Nucleus accumbens (tissue), 56 donors: Measurements from ENCODE around the gene UBAC1.

Experiments used
- DNase-seq, 56 donors: peaks; one replicate each; lab custom pipeline; 2025; lab: John Stamatoyannopoulos, UW

UBAC1 gene

DNA sequence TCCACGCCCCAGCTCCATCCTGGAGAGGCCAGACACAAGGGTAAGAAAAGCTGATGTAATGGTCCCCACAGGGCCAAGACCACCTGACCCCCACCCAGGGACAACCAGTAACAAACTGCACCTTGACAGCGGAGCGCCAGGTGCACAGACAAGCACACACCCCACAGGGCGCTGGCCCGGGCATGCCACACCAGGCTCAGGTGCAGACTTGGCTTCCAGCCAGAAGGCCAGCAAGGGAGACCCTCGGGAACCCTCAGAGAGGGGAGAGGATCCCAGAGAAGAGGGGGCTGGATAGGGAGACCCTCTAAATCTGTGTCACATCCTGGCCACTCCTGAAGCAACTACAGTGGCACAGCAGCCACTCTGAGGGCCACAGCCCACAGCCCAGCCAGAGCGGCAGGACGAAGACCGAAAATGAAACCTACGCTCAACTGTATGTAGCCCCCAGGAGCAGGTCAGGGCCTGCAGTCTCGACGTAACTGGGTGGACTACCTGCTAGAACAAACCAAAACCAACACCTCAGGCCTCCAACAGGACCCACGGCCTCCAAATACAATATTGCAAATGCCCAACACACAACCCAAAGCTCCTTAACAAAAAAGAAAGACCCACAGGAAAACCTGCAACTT, 72.3 kb downstream of the UBAC1 start:
- no peak for DNase-seq

DNA sequence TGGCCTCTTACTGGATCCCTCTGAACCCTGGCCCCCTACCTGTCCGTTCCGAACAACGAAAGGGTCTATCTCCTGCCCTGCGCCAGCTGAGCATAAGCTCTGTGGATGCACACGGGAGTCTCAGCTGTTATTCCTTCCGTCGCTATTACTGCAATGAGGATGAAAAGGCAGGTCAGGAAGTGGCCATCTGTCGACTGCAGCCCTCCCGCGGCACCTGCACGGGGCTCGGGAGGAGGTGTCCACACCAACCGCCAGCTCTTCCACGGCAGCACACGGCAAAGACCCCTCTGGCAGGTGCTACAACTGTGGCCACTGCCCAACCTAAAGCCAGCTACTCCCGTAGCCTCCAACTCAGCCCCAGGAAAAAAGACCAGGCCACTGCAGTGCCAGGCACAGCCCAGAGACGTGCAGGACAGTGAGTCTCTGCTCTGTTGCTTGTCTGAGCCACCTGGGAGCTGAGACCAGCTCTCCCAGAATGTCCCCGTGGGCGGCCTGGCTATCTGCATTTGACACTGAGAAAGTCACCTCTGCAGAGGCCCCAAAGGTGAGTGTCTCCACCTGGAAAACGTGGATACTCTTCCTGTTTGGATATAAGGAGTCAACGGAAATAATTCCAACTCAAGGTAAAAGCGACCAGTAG, 72.9 kb downstream of the UBAC1 start:
- DNase-seq, result no peak

DNA sequence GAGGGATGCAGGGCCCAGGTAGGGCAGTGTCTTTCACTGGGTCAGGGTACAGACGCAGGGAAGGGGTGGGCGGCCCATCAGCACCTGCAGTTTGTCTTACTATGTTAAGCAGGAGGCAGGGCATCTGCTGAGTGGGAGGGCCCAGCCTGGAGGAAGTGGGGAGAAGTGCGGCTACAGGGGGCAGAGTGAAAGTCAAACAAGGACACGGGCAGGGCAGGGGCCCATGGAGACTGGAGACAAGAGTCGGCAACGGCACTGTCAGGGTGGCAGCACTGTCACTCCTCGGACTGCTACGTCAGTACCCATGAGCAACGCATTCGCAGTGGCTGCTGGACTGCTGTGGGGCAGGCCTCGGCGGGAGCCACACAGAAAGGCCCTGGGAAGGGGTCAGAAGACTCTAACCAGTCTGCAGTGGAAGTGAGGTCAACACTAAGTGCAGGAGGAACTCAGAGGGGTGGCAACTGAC, 73.6 kb downstream of the UBAC1 start:
- peak in 4 of 56 donors; percentile 22 to 44 (median 30) for DNase-seq

DNA sequence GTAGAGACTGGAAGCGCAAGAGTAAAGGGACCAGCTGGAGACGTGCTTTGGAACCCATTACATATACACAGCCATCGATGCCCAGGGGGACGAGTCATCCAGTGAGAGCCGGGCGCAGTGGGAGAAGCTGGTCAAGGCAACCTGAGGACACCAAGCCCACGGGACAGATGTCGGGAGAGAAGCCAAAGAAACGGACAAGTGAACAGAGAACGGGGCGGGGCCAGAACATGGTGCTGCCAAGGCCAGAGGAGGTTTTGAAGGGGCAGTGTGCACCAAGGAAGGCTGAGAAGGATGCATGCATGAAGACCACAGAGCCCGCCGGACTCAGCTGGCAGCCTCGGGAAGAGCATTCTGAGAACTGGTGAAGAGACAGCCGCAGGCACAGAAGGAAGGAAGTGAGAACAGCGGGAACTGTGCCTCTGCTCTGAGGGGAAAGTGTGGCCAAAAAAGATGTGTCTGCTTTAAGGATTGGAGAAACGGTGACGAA, 74.1 kb downstream of the UBAC1 start:
- peak in 18 of 56 donors; percentile 22 to 61 (median 45) for DNase-seq

DNA sequence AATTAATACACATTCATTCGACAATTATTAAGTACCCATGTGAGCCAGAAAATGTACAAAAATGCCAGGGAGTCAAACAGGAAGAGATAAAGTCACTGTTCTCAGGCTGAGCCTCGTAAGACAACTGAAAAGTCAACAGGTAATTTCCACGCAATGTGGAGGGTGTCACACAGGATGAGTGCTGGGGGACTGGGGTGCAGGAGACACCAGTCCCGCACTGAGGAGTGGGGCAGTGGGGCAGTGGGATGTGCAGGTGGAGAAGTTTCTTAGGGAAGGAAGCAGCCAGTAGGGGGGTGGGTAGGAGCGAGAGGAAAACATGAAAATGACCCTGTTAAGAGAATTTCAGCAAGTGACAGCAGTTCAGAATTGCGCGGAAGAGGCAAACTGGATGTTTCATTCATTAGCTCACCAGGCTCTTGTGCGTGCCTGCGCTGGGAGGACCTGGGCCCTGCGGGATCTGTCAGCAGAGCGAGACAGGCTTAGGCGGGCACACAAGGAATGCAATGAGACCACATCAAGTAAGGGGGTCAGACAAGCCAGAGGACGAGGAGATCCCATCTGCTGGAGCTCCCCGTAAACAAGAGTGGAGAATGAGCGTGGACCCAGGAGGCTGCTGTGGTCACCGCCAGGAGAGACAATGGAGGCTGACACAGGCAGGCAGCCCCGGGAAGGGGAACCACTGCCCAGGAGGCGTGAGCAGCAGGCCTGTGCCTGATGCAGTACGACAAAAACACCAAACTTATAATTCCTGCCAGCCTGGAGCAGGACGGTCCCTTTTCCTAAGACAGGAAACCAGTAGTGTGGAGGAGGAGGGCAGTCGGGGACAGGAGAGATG, 74.8 kb downstream of the UBAC1 start:
- DNase-seq, result peak in 17 of 56 donors; percentile 22 to 60 (median 42)

DNA sequence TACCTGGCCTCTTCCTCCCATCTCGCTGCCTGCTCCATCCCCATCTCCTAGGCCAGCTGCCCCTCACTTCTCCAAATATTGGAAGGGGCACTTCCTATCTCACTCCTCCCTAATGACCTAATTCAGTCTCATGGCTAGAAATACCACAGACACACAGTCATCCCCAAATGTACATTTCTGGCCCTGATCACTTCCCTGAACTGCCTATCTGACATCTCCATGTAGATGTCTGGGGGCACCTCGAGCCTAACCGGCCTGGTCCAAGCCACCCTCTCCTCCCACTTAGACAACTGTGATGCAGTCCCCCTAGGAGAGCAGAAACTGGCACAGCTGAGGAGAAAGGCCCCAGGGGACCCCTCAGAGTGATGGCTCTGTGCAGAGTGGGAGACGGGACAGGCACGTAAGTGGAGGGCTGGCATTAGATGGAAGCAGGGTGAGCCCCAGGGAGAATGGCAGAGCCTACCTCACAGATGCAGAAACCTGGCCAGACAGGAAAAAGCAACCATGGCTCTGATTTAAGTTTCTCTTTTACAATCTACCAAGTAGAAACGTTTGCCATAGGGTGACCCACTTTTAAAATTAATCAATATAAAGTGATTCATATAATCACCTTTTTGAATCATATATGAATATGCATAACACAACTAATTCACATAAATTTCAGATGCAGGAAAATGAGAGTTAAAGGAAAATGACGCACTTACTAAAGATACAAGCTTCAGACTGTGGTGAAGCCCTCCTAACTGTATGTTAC, 75.9 kb downstream of the UBAC1 start:
- no peak for DNase-seq

DNA sequence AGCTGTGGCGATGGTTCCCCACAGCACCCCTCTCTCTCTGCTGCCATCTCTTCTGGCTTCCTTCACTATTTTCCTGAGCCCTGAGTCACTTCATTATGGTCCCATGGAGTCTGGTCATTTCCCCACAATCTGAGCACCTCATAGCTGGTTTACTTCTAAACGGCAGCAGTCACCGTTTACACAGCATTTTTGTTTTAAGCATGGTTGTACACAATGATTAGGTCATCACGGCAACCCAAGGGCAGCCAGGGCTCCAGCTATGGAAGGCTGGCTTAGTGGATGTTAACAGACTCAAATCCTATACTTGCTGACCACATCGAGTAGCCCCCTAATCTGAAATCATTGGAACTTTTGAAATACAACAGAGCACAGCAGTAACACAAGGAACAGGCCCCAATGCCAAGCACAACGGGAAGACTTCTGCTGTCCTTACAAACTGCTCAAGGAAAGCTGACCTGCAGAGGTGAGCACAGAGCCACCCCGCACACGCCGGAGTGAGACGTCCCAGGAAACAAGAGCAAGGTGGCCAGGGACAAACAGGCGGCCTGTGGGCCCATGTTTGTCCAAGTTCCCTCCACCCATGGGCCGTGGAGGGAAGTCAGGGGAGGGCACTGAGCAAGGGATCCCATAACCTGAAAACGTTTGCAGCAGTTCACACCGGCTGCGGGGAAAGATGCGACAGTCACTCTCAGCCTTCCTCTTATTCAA, 76.7 kb downstream of the UBAC1 start:
- DNase-seq, result peak in 1 of 56 donors; percentile 12

DNA sequence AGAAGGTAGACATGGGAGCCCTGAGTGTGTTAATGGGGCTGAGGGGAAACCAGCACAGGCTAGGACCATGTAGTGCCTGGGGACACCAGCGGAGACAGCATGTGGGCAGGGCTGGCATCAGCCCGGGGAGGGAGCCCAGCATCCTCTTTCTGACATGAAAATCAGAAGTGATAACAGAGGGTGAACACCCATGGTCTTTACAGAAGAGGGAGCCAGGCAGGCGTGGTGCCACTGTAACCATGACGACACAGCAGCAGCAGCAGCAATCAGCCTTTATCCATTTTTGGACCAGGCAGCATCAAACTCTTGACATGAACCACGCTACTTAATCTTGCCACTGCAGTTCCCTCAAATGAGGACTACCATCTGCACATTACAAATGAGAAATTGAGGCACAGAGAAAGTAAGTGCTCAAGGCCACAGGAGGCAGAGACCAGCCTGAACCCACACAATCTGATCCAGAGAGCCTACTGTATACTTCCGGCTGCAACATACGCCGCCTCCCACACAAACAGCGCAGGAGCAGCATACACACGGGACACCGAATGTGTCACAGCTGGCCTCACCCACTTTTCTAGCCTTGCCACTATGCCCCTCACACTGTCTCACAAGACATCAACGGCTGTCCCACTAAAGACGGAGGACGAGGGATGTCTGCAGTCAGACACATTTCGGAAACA, 77.6 kb downstream of the UBAC1 start:
- peak in 23 of 56 donors; percentile 21 to 72 (median 42) for DNase-seq
